G401.6 (cell line): ENCODE measurements around the gene BRWD1.
A peak's percentile ranks its signal among the peaks of the same experiment; 100 is the strongest.

Experiments used
- FAIRE-seq: peaks from 2 replicates; lab custom pipeline; 2012; peaks lifted over from hg19 to GRCh38; lab: Jason Lieb, UNC

The BRWD1 gene

GRCh38 chr21:39313571-39314142 lies at the start of gene BRWD1:
Gene BRWD1 (minus strand): TSS chr21:39313632. CDS start chr21:39313491, 141 bp downstream.
- no peak for FAIRE-seq

GRCh38 chr21:39362733-39363132 lies 49.3 kb upstream of the BRWD1 start:
- no peak for FAIRE-seq

GRCh38 chr21:39359382-39359781 lies 46.0 kb upstream of the BRWD1 start:
- no peak for FAIRE-seq

- FAIRE-seq = no peak
These were observed 39.9 kb upstream of the BRWD1 start for GRCh38 chr21:39353295-39353694.

- no peak for FAIRE-seq
These were observed 36.9 kb upstream of the BRWD1 start for GRCh38 chr21:39350094-39351005.

GRCh38 chr21:39349211-39350093 lies 36.0 kb upstream of the BRWD1 start:
- FAIRE-seq = peak; percentile 40

- FAIRE-seq = no peak
These were observed 35.2 kb upstream of the BRWD1 start, which contains the start of gene HMGN1 for GRCh38 chr21:39348355-39349210. Gene HMGN1 (minus strand): TSS chr21:39349088. CDS start chr21:39348917, 171 bp downstream.

- no peak for FAIRE-seq
These were observed 34.6 kb upstream of the BRWD1 start for GRCh38 chr21:39348040-39348354.

- no peak for FAIRE-seq
These were observed 34.1 kb upstream of the BRWD1 start for GRCh38 chr21:39347537-39347936.

GRCh38 chr21:39346671-39347331 lies 33.4 kb upstream of the BRWD1 start:
- FAIRE-seq = peak; percentile 17

- no peak for FAIRE-seq
These were observed 32.8 kb upstream of the BRWD1 start for GRCh38 chr21:39346206-39346605.

GRCh38 chr21:39345440-39345839 lies 32.0 kb upstream of the BRWD1 start:
- FAIRE-seq = no peak

- no peak for FAIRE-seq
These were observed 31.4 kb upstream of the BRWD1 start for GRCh38 chr21:39344848-39345247.

GRCh38 chr21:39341249-39341923 lies 28.0 kb upstream of the BRWD1 start:
- FAIRE-seq = no peak

- no peak for FAIRE-seq
These were observed 27.3 kb upstream of the BRWD1 start for GRCh38 chr21:39340687-39341086.

- FAIRE-seq = no peak
These were observed 25.8 kb upstream of the BRWD1 start for GRCh38 chr21:39339231-39339630.

GRCh38 chr21:39336457-39337008 lies 23.1 kb upstream of the BRWD1 start:
- no peak for FAIRE-seq

- no peak for FAIRE-seq
These were observed 21.2 kb upstream of the BRWD1 start for GRCh38 chr21:39334611-39335010.

GRCh38 chr21:39332175-39332574 lies 18.7 kb upstream of the BRWD1 start:
- no peak for FAIRE-seq

GRCh38 chr21:39330001-39330400 lies 16.6 kb upstream of the BRWD1 start:
- no peak for FAIRE-seq
